HepG2 (cell line): Measurements from ENCODE around the gene DTD2. TPM values are rescaled to one million over a fixed set of nuclear protein-coding genes. Genes with fewer than 3 reads are reported as not detected.

Source experiments
- FOXK1 ChIP-seq: sonication (generic); formaldehyde crosslinking; IDR thresholded peaks from 2 replicates; pipeline ENCODE4 v1.4.0; 2020; ENCODE audit warnings: low read depth, missing genetic modification reagents, borderline replicate concordance
- HIC2 ChIP-seq: sonication (generic); formaldehyde crosslinking; IDR thresholded peaks from 2 replicates; pipeline ENCODE4 v1.9.0; 2022; ENCODE audit warnings: low read depth, missing genetic modification reagents
- KDM2A ChIP-seq: sonication (generic); formaldehyde crosslinking; IDR thresholded peaks from 2 replicates; pipeline ENCODE4 v1.4.0; 2020; ENCODE audit warnings: low read depth, missing genetic modification reagents, borderline replicate concordance
- MAF1 ChIP-seq: sonication (generic); formaldehyde crosslinking; IDR thresholded peaks from 2 replicates; pipeline ENCODE4 v1.5.0; 2020; ENCODE audit warnings: missing genetic modification reagents, borderline replicate concordance
- NFKB2 ChIP-seq: sonication (generic); formaldehyde crosslinking; IDR thresholded peaks from 2 replicates; pipeline ENCODE4 v1.4.0; 2020; ENCODE audit warnings: missing genetic modification reagents, borderline replicate concordance
- PLRG1 ChIP-seq: fragments of 450-650 bp; conservative IDR thresholded peaks from 2 replicates; pipeline ENCODE4 v1.6.1; 2016
- SMAD3 ChIP-seq: sonication (generic); formaldehyde crosslinking; IDR thresholded peaks from 2 replicates; pipeline ENCODE4 v1.4.0; 2020; ENCODE audit warnings: missing genetic modification reagents
- SNAPC2 ChIP-seq: sonication (generic); formaldehyde crosslinking; IDR thresholded peaks from 2 replicates; pipeline ENCODE4 v1.8.1; 2022; ENCODE audit warnings: mild to moderate bottlenecking, missing genetic modification reagents
- SRSF4 ChIP-seq: fragments of 200-400 bp; formaldehyde crosslinking; IDR thresholded peaks from one replicate; pipeline ENCODE4 v1.6.1; 2018; ENCODE audit warnings: mild to moderate bottlenecking, low read depth, low read length, moderate library complexity; ENCODE audit not compliant: poor library complexity, severe bottlenecking
- THAP11 ChIP-seq: IDR thresholded peaks from 2 replicates; pipeline ENCODE4 v1.6.1; 2016; ENCODE audit warnings: missing biosample characterization, missing genetic modification reagents
- ZBTB21 ChIP-seq: sonication (generic); formaldehyde crosslinking; IDR thresholded peaks from 2 replicates; pipeline ENCODE4 v1.4.0; 2020; ENCODE audit warnings: missing genetic modification reagents
- ZGPAT ChIP-seq: IDR thresholded peaks from 2 replicates; pipeline ENCODE4 v1.6.1; 2016; ENCODE audit warnings: mild to moderate bottlenecking
- ZNF17 ChIP-seq: sonication (generic); formaldehyde crosslinking; IDR thresholded peaks from 2 replicates; pipeline ENCODE4 v1.5.0; 2020; ENCODE audit warnings: mild to moderate bottlenecking, missing genetic modification reagents
- ZNF24 ChIP-seq: fragments of 450-650 bp; IDR thresholded peaks from 2 replicates; pipeline ENCODE4 v1.6.1; 2017; ENCODE audit warnings: antibody characterized with exemption, mild to moderate bottlenecking
- ZNF260 ChIP-seq: sonication (generic); formaldehyde crosslinking; IDR thresholded peaks from 2 replicates; pipeline ENCODE4 v1.4.0; 2020; ENCODE audit warnings: missing genetic modification reagents, low read depth, mild to moderate bottlenecking, borderline replicate concordance
- ZNF362 ChIP-seq: sonication (generic); formaldehyde crosslinking; IDR thresholded peaks from 2 replicates; pipeline ENCODE4 v1.4.0; 2020; ENCODE audit warnings: missing genetic modification reagents, mild to moderate bottlenecking, borderline replicate concordance
- ZNF382 ChIP-seq: sonication (generic); formaldehyde crosslinking; IDR thresholded peaks from 2 replicates; pipeline ENCODE4 v1.5.0; 2020; ENCODE audit warnings: missing genetic modification reagents, mild to moderate bottlenecking, borderline replicate concordance
- ZNF678 ChIP-seq: sonication (generic); formaldehyde crosslinking; IDR thresholded peaks from 2 replicates; pipeline ENCODE4 v1.4.0; 2020; ENCODE audit warnings: mild to moderate bottlenecking, missing genetic modification reagents
- polyA plus RNA-seq, 8 experiments: library from polyadenylated mRNA; depleted of rRNA in 3 of 8; stranded (reverse) in 7 of 8; unstranded in 1 of 8; fragments of >200 nt; fragmentation: Illumina TruSeq in 4 of 8; extraction: Trizol in 4 of 8; gene quantifications; 2 replicates each; pipeline versions ENCODE4 v1.2.1 to v1.2.3, GENCODE V29; 2011 to 2016; ENCODE audit warnings: low read depth in 4 of 8, missing spikeins in 1 of 8, mixed read lengths in 1 of 8; ENCODE audit not compliant: insufficient read depth in 1 of 8
- total RNA-seq, 5 experiments: library from RNA; depleted of rRNA; stranded (reverse); fragments of >200 nt; fragmentation: Illumina TruSeq; extraction: Trizol; gene quantifications; 2 replicates each; pipeline ENCODE4 v1.2.3, GENCODE V29; 2016; ENCODE audit warnings: low read depth in 1 of 5
- TF ChIP-seq, protein P1 (sequence below): IDR thresholded peaks from 2 replicates; pipeline ENCODE4 v1.6.1; 2016; ENCODE audit warnings: low read depth, control low read depth
- TF ChIP-seq, protein P2 (sequence below): sonication (generic); formaldehyde crosslinking; IDR thresholded peaks from 2 replicates; pipeline ENCODE4 v1.5.1; 2020; ENCODE audit warnings: missing genetic modification reagents, mild to moderate bottlenecking, borderline replicate concordance

The DTD2 gene
- total and polyA plus RNA-seq, 2 of the 13 experiments (the other 11 are each of a cell fraction or from before 2014, with no cell fraction given), result 22.3 to 49.8 TPM

- TF ChIP-seq, protein P1, sequence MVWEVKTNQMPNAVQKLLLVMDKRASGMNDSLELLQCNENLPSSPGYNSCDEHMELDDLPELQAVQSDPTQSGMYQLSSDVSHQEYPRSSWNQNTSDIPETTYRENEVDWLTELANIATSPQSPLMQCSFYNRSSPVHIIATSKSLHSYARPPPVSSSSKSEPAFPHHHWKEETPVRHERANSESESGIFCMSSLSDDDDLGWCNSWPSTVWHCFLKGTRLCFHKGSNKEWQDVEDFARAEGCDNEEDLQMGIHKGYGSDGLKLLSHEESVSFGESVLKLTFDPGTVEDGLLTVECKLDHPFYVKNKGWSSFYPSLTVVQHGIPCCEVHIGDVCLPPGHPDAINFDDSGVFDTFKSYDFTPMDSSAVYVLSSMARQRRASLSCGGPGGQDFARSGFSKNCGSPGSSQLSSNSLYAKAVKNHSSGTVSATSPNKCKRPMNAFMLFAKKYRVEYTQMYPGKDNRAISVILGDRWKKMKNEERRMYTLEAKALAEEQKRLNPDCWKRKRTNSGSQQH (CRISPR knock-in tag), result no peak
- TF ChIP-seq SMAD3 (CRISPR knock-in tag), result peak; percentile 79
- TF ChIP-seq NFKB2 (CRISPR knock-in tag), result no peak
- no peak for TF ChIP-seq ZNF678
- TF ChIP-seq SRSF4, result no peak
- TF ChIP-seq ZBTB21 (CRISPR knock-in tag), result peak; percentile 88
- no peak for TF ChIP-seq PLRG1
- peak; percentile 41; the same call in 1 of the 2 replicates for TF ChIP-seq THAP11 (CRISPR knock-in tag)
- TF ChIP-seq HIC2 (CRISPR knock-in tag), result no peak
- TF ChIP-seq ZNF260 (CRISPR knock-in tag), result no peak
- TF ChIP-seq, protein P2, sequence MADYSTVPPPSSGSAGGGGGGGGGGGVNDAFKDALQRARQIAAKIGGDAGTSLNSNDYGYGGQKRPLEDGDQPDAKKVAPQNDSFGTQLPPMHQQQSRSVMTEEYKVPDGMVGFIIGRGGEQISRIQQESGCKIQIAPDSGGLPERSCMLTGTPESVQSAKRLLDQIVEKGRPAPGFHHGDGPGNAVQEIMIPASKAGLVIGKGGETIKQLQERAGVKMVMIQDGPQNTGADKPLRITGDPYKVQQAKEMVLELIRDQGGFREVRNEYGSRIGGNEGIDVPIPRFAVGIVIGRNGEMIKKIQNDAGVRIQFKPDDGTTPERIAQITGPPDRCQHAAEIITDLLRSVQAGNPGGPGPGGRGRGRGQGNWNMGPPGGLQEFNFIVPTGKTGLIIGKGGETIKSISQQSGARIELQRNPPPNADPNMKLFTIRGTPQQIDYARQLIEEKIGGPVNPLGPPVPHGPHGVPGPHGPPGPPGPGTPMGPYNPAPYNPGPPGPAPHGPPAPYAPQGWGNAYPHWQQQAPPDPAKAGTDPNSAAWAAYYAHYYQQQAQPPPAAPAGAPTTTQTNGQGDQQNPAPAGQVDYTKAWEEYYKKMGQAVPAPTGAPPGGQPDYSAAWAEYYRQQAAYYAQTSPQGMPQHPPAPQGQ (CRISPR knock-in tag), result no peak
- TF ChIP-seq SNAPC2, result no peak
- no peak for TF ChIP-seq MAF1 (CRISPR knock-in tag)
- TF ChIP-seq ZNF382 (CRISPR knock-in tag), result no peak
- no peak; the same call in 1 of the 2 replicates for TF ChIP-seq ZNF17
- peak; percentile 89 for TF ChIP-seq FOXK1 (CRISPR knock-in tag)
- peak; percentile 69 for TF ChIP-seq ZNF24
- TF ChIP-seq KDM2A (CRISPR knock-in tag), result no peak
- no peak for TF ChIP-seq ZNF362 (CRISPR knock-in tag)
- TF ChIP-seq ZGPAT, result peak; percentile 92
Observed at GRCh38 chr14:31457665-31458659, 656 bp upstream of the DTD2 start (continued).
